Measurements from ENCODE around the gene AP1M1. TPM values are rescaled to one million over a fixed set of nuclear protein-coding genes. Genes with fewer than 3 reads are reported as not detected.
A peak's percentile ranks its signal among the peaks of the same experiment; 100 is the strongest.

Gene AP1M1
- total RNA-seq, 1 experiment from 2014 or later: 27.7 TPM

- TF ChIP-seq ZNF281 (CRISPR knock-in tag; IDR thresholded peaks at IDR 0.05) (no peak), KAT7 (CRISPR knock-in tag; IDR thresholded peaks at IDR 0.05; ENCODE audit: borderline replicate concordance) (no peak), JAZF1 (CRISPR knock-in tag; IDR thresholded peaks at IDR 0.05) (no peak), CREB1 (CRISPR knock-in tag; IDR thresholded peaks at IDR 0.05) (no peak), IRF1 (CRISPR knock-in tag; IDR thresholded peaks at IDR 0.05) (no peak), ZNF219 (CRISPR knock-in tag; IDR thresholded peaks at IDR 0.05; ENCODE audit: borderline replicate concordance) (no peak)
Measured at GRCh38 chr19:16207490-16208025, 9.8 kb downstream of the AP1M1 start (continued).

- ChIA-PET POLR2A (interaction anchor here (0.5 kb wide), 1 partner anchor 159 kb away, joined by 3 read pairs; no protein-coding TSS in a partner anchor), CTCF (no interaction called here)
- DNase-seq (ENCODE audit: low spot score): peak; percentile 4
- H3K9me3 Mint-ChIP-seq: no peaks in the 10 kb centered on the region
- H3K36me3 Mint-ChIP-seq: peaks cover 7% of the 10 kb centered on the region
- no peak overlapping the region for H3K27ac Mint-ChIP-seq
- ATAC-seq: no peak
- H3K27me3 Mint-ChIP-seq (ENCODE audit: low read depth): no peaks in the 10 kb centered on the region
- H3K4me3 Mint-ChIP-seq: no peak overlapping the region
- no peaks in the 10 kb centered on the region for H3K4me1 Mint-ChIP-seq
- TF ChIP-seq IRF1 (CRISPR knock-in tag; IDR thresholded peaks at IDR 0.05): no peak
- TF ChIP-seq MYBL2 (CRISPR knock-in tag; IDR thresholded peaks at IDR 0.05): no peak
- no peak for TF ChIP-seq ZBTB43 (CRISPR knock-in tag; IDR thresholded peaks at IDR 0.05)
- TF ChIP-seq AR (CRISPR knock-in tag; IDR thresholded peaks at IDR 0.05): no peak
- TF ChIP-seq FOXP1 (CRISPR knock-in tag; IDR thresholded peaks at IDR 0.05; ENCODE audit: borderline replicate concordance): no peak
- no peak for TF ChIP-seq ZSCAN18 (CRISPR knock-in tag; IDR thresholded peaks at IDR 0.05)
- no peak for TF ChIP-seq ATF6 (CRISPR knock-in tag; IDR thresholded peaks at IDR 0.05)
- TF ChIP-seq E2F4 (CRISPR knock-in tag; IDR thresholded peaks at IDR 0.05; ENCODE audit: borderline replicate concordance, low read depth): no peak
- TF ChIP-seq ZNF396 (CRISPR knock-in tag; IDR thresholded peaks at IDR 0.05; ENCODE audit: borderline replicate concordance): no peak
- no peak for TF ChIP-seq ERG (CRISPR knock-in tag; IDR thresholded peaks at IDR 0.05)
Measured at GRCh38 chr19:16208064-16208759, 10.5 kb downstream of the AP1M1 start.
